Suprapubic skin (tissue), 4 donors: ENCODE results near the gene SGK2. TPM values are rescaled to one million over a fixed set of nuclear protein-coding genes. Genes with fewer than 3 reads are reported as not detected.

Experiments used
- DNase-seq, 2 donors: peaks; one replicate each; pipeline ENCODE4 v3.0.0-alpha.2; 2019; ENCODE audit warnings: low spot score in 2 of 2
- H3K27ac ChIP-seq: fragments of 200-600 bp; sonication (generic); one replicate; pipeline ENCODE4 v1.5.1; 2019
- H3K27me3 ChIP-seq: fragments of 200-600 bp; sonication (generic); one replicate; pipeline ENCODE4 v1.5.1; 2019
- H3K36me3 ChIP-seq: fragments of 200-600 bp; sonication (generic); one replicate; pipeline ENCODE4 v1.5.1; 2019
- H3K4me1 ChIP-seq: fragments of 200-600 bp; sonication (generic); one replicate; pipeline ENCODE4 v1.5.1; 2019
- H3K4me3 ChIP-seq: fragments of 200-600 bp; sonication (generic); one replicate; pipeline ENCODE4 v1.5.1; 2019; ENCODE audit warnings: mild to moderate bottlenecking
- H3K9me3 ChIP-seq: fragments of 200-600 bp; sonication (generic); one replicate; pipeline ENCODE4 v1.5.1; 2019
- CTCF ChIP-seq, 2 donors: fragments of 200-600 bp in 1 of 2; fragments of 450-650 bp in 1 of 2; sonication (generic) in 1 of 2; IDR thresholded peaks; one replicate each; pipeline ENCODE4 v1.5.1; 2016 to 2019; ENCODE audit warnings: antibody characterized with exemption in 2 of 2, mild to moderate bottlenecking in 1 of 2, moderate library complexity in 1 of 2
- EP300 ChIP-seq: sonication (generic); formaldehyde crosslinking; IDR thresholded peaks from one replicate; pipeline ENCODE4 v1.6.1; 2017; ENCODE audit warnings: antibody characterized with exemption
- POLR2A ChIP-seq, 2 donors: fragments of 450-650 bp; IDR thresholded peaks; one replicate each; pipeline ENCODE4 v1.6.1; 2017; ENCODE audit warnings: antibody characterized with exemption in 2 of 2, mild to moderate bottlenecking in 2 of 2, moderate library complexity in 2 of 2
- POLR2AphosphoS5 ChIP-seq, 3 donors: sonication (generic); formaldehyde crosslinking; IDR thresholded peaks; one replicate each; pipeline ENCODE4 v1.6.1; 2017; ENCODE audit warnings: antibody characterized with exemption in 3 of 3
- WGBS: methylation state at CpG from one replicate; pipeline ENCODE4 v1.1.5; 2018; 5-methylcytosine and 5-hydroxymethylcytosine counted together
- total RNA-seq, 4 donors: library from RNA; depleted of rRNA; stranded (reverse); fragments of >200 nt; gene quantifications; one replicate each; pipeline ENCODE4 v1.1.0, GENCODE V29; 2016

The SGK2 gene
- total RNA-seq, 4 donors from 2014 or later: 6.9 to 18.2 (median 13.0) TPM

DNA sequence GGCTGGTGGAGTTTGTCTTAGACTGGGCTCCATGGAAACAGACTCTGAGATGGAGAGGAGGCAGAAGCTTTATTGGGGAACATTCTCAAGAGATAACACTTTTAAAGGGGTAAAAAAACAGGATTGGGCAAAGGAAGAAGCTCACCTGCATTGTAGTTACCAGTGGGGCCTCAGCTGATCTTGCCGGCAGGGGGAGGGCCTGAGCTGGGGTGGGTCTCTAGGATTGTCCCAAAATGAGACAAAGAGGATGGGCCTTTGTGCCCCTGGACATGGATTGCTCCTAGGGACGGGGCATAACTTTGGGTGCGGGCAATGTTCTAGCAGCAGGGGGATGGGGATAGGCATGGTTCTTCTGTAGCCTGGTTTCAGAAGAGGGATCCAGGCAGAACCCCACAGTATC lies 12.5 kb downstream of the SGK2 start:
- Histone ChIP-seq H3K36me3 (no peaks in the 10 kb centered on the region), H3K27me3 (no peaks in the 10 kb centered on the region), H3K27ac (no peak overlapping the region), H3K4me1 (no peaks in the 10 kb centered on the region), H3K9me3 (no peaks in the 10 kb centered on the region), H3K4me3 (no peak overlapping the region)
- TF ChIP-seq POLR2AphosphoS5 (IDR thresholded peaks at IDR 0.05) (no peak), CTCF (IDR thresholded peaks at IDR 0.05) (no peak), EP300 (no peak), POLR2A (IDR thresholded peaks at IDR 0.05) (no peak)
- no peak for DNase-seq
- WGBS: 100% methylated on average over 3 of the region's 3 CpGs

DNA sequence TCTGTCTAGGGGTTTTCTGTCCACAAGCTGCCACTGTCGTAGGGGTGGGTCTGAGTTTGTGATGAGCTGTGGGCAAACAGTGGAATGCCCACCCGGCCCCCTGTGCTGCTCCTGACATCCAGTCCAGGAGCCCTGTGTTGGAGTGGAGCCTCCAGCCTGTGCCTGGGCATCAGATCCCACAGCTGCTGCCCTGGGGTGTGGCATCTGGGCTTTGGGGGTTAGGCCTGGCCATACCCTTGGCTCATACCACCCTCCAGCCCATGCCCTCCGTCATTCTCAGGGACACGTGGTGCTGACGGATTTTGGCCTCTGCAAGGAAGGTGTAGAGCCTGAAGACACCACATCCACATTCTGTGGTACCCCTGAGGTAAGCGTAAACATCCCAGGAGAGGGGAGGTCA lies 12.9 kb downstream of the SGK2 start:
- Histone ChIP-seq H3K27me3 (no peaks in the 10 kb centered on the region), H3K36me3 (no peaks in the 10 kb centered on the region)
- 95% methylated on average over 5 of the region's 6 CpGs for WGBS

GRCh38 chr20:43572891-43573290 lies 14.1 kb downstream of the SGK2 start:
- no peaks in the 10 kb centered on the region for H3K36me3 ChIP-seq
- no peak for TF ChIP-seq CTCF (IDR thresholded peaks at IDR 0.05)
- no peak for TF ChIP-seq EP300
- no peak for TF ChIP-seq POLR2AphosphoS5 (IDR thresholded peaks at IDR 0.05)
- TF ChIP-seq POLR2A (IDR thresholded peaks at IDR 0.05): no peak
- no peak overlapping the region for H3K4me3 ChIP-seq
- H3K27me3 ChIP-seq: no peaks in the 10 kb centered on the region
- WGBS: 89% methylated on average over 8 of the region's 8 CpGs
- no peaks in the 10 kb centered on the region for H3K9me3 ChIP-seq
- no peak for DNase-seq
- H3K4me1 ChIP-seq: no peaks in the 10 kb centered on the region
- no peak overlapping the region for H3K27ac ChIP-seq

More for the DNA sequence above, 12.9 kb downstream of the SGK2 start:
- TF ChIP-seq POLR2A (IDR thresholded peaks at IDR 0.05) (no peak), EP300 (no peak), POLR2AphosphoS5 (IDR thresholded peaks at IDR 0.05) (no peak), CTCF (IDR thresholded peaks at IDR 0.05) (no peak)
- H3K27ac ChIP-seq: no peak overlapping the region
- DNase-seq: no peak
- no peaks in the 10 kb centered on the region for H3K4me1 ChIP-seq
- no peak overlapping the region for H3K4me3 ChIP-seq
- no peaks in the 10 kb centered on the region for H3K9me3 ChIP-seq

GRCh38 chr20:43576108-43576507 lies 17.3 kb downstream of the SGK2 start:
- TF ChIP-seq POLR2A (IDR thresholded peaks at IDR 0.05) (no peak), POLR2AphosphoS5 (IDR thresholded peaks at IDR 0.05) (no peak), EP300 (no peak), CTCF (IDR thresholded peaks at IDR 0.05) (no peak)
- Histone ChIP-seq H3K4me3 (no peak overlapping the region), H3K9me3 (no peaks in the 10 kb centered on the region), H3K27ac (no peak overlapping the region), H3K27me3 (no peaks in the 10 kb centered on the region), H3K4me1 (no peaks in the 10 kb centered on the region), H3K36me3 (no peaks in the 10 kb centered on the region)
- 75% methylated on average over 9 of the region's 10 CpGs for WGBS
- DNase-seq: no peak

GRCh38 chr20:43579861-43580793 lies 21.3 kb downstream of the SGK2 start:
- no peaks in the 10 kb centered on the region for H3K27me3 ChIP-seq
- DNase-seq: no peak
- H3K36me3 ChIP-seq: no peaks in the 10 kb centered on the region
- no peaks in the 10 kb centered on the region for H3K9me3 ChIP-seq
- no peaks in the 10 kb centered on the region for H3K4me1 ChIP-seq
- no peak overlapping the region for H3K27ac ChIP-seq
- no peak overlapping the region for H3K4me3 ChIP-seq
- WGBS: 81% methylated on average over 7 of the region's 7 CpGs
- TF ChIP-seq POLR2AphosphoS5 (IDR thresholded peaks at IDR 0.05) (no peak), EP300 (no peak), CTCF (IDR thresholded peaks at IDR 0.05) (no peak), POLR2A (IDR thresholded peaks at IDR 0.05) (no peak)
